Measurements from ENCODE around the gene WDHD1.

The WDHD1 gene

DNA sequence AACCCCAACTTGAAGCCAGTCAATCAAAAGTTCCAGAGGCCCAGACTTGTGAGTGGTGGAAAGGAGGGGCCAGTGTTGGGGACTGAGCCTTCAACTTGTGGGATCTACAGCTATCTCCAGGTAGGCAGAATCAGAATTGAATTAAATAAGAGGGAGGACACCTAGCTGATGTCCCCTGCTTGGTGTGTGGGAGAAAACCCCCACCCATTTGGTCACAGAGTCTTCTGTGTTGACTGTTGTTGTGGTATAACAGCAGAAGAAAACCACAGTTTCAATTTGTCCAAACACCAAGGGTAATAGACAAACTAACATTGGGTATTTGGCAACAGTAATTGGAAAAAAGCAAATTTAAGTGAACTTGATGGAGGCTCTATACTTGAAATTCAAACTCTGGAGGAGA, 120.8 kb downstream of the WDHD1 start:
- no peak for DNase-seq (ENCODE audit: low read depth)

GRCh38 chr14:54902521-54903420, 124.1 kb downstream of the WDHD1 start, which contains the start of gene GCH1:
GCH1 (minus strand) TSS chr14:54902826; CDS start chr14:54902663, 163 bp downstream.
- peak; percentile 44 for DNase-seq (ENCODE audit: low read depth)

DNA sequence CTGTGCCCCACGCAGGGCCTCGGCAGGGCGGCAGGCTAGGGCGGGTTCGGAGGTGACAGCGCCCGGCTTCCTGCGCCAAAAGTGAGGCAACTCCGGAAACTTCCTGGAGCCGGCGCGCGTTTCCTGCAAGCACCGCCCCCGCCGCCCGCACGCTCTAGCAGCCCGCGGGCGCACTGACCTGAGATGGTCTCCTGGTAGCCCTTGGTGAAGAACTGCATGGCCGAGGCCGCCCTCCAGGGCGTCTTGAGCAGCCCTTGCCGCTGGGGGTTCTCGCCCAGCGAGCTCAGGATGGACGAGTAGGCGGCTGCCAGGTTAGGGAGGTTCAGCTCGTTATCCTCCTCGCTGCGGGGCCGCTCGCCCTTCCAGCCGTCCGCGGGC, 124.8 kb downstream of the WDHD1 start:
- peak; percentile 54 for DNase-seq (ENCODE audit: low read depth)

DNA sequence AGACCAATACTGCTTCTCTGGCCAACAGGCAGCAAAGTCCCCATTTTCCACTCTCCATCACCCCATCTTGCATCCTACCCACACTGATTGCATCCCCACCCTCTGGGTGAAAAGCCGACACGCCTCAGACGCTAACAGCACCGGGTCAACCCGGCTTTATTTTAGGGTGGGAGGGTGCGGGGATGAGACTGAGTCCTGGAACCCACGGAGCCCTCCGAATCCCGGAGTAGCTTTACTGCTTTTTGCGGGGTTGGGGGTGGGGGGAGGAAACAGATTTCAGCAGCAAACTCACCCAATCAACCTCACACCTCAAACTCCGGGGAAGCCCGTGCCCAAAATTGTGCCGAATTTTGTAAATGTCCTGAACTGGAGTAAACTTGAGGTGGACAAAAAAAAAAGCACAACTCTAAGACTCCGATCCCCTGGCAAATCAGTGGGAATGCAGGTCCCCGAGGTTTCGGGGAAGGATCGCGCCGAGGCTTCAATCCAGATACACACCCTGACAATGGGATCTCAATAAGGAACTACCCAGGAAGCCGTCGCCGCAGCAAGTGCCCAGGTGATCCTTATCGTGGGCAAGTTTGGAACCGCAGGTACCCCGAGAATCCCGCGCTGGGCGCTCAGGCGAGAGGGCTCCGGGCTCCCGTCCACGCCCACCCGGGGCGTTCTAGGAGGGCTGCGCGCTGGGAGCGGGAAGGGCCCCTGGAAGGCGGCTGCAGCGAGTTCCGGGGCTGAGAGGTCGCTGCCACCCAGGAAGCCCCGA, 125.3 kb downstream of the WDHD1 start:
- no peak for DNase-seq (ENCODE audit: low read depth)

DNA sequence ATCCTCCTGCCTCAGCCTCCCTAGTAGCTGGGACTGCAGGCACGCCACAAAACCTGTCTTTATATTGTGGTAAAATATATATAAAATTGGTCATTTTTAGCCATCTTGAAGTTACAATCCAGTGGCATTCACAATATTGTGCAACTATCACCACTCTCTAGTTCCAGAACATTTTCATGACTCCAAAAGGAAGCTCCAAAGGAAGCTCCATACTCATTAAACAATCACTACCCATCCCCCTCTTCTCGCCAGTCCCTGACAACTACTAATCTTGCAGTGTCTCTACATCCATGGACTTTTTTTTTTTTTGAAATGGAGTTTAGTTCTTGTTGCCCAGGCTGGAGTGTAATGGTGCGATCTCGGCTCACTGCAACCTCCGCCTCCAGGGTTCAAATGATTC, 127.3 kb downstream of the WDHD1 start:
- DNase-seq (ENCODE audit: low read depth), result no peak

DNA sequence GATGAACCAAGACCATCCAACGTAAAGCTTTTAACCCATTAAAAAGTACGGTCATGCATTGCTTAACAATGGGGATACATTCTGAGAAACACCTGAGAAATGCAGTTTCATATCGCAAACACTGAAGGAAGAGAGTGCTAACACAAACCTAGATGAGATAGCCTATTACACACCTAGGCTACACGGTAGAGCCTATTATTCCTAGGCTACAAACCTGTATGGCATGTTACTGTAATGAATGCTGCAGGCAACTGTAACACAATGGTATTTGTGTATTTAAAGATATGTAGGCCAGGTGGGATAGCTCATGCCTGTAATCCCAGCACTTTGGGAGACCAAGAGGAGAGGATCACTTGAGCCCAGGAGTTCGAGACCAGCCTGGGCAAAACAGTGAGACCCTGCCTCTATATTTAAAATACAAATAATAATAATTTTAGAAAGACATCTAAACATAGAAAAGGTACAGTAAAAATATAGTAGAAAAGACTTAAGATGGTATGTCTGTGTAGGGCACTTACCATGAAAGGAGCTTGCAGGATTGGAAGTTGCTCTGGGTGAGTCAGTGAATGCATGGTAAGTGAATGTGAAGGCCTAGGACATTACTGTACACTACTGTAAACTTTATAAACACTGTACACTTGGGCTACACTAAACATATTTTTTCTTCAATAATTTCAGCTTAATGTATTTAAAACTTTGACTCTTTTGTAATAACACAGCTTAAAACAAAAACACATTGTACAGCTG, 128.9 kb downstream of the WDHD1 start:
- peak; percentile 11 for DNase-seq (ENCODE audit: low read depth)

- no peak for DNase-seq (ENCODE audit: low read depth)
Observed at GRCh38 chr14:54895683-54896082, 131.2 kb downstream of the WDHD1 start.

- DNase-seq (ENCODE audit: low read depth), result peak; percentile 54
Observed at GRCh38 chr14:54894995-54895394, 131.9 kb downstream of the WDHD1 start.

GRCh38 chr14:54893151-54893760, 133.6 kb downstream of the WDHD1 start:
- DNase-seq (ENCODE audit: low read depth), result peak; percentile 67

DNA sequence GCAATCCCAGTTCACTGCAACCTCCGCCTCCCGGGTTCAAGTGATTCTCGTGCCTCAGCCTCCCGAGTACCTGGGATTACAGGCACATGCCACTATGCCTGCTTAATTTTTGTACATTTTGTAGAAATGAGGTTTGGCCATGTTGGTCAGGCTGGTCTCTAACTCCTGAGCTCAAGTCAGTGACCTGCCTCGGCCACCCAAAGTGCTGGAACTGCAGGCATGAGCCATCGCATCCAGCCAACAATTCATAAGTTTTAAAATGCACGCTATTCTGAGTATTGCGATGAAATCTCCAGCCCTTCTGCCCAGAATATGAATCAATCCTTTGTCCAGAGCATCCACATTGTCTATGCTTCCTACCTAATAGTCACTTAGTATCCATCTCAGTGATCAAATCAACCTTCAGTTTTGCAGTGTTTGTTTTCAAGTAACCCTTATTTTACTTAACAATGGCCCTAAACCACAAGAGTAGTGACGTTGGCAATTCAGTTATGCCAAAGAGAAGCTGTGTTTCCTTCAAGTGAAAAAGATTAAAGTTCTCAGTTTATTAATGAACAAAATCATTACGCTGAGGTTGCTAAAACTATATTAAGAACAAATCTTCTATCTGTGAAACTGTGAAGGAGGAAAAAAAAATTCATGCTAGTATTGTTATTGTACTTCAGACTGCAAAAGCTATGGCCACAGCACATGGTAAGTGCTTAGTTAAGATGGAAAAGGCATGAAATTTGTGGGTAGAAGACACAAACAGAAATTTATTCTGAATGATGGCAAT, 135.2 kb downstream of the WDHD1 start:
- DNase-seq (ENCODE audit: low read depth), result no peak

GRCh38 chr14:54890788-54891187, 136.1 kb downstream of the WDHD1 start:
- DNase-seq (ENCODE audit: low read depth), result no peak

DNA sequence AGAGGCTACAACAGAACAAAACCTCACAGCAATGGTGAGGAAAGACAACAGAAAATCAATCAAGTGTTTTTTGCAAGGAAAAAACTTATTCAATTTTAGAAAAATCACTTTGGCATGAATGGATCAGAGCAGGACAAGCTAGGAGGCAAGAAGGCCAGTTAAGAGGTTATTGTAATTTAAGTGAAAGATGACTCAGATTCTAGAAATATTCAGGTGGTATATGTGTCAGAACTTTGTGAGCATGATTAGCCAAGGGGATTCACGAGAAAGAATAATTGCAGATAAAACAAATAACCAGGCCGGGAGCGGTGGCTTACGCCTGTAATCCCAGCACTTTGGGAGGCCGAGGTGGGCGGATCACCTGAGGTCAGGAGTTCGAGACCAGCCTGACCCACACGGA, 137.0 kb downstream of the WDHD1 start:
- no peak for DNase-seq (ENCODE audit: low read depth)

Measured in EH (cell line).